Measurements from ENCODE around the gene HAUS5.

- TF ChIP-seq, protein P1, sequence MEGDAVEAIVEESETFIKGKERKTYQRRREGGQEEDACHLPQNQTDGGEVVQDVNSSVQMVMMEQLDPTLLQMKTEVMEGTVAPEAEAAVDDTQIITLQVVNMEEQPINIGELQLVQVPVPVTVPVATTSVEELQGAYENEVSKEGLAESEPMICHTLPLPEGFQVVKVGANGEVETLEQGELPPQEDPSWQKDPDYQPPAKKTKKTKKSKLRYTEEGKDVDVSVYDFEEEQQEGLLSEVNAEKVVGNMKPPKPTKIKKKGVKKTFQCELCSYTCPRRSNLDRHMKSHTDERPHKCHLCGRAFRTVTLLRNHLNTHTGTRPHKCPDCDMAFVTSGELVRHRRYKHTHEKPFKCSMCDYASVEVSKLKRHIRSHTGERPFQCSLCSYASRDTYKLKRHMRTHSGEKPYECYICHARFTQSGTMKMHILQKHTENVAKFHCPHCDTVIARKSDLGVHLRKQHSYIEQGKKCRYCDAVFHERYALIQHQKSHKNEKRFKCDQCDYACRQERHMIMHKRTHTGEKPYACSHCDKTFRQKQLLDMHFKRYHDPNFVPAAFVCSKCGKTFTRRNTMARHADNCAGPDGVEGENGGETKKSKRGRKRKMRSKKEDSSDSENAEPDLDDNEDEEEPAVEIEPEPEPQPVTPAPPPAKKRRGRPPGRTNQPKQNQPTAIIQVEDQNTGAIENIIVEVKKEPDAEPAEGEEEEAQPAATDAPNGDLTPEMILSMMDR (conservative IDR thresholded peaks at IDR 0.05; ENCODE audit: low read length) = no peak
- TF ChIP-seq EZH2phosphoT487 (IDR thresholded peaks at IDR 0.05; ENCODE audit: borderline replicate concordance) = no peak
Observed at GRCh38 chr19:35563207-35563829, 49.2 kb upstream of the HAUS5 start, which contains the start of gene ATP4A.

Measured in Loucy (cell line).